Measurements from ENCODE around the gene VSIR.

Gene VSIR

GRCh38 chr10:71772832-71773220, 494 bp downstream of the VSIR start:
- H3K36me3 ChIP-seq (ENCODE audit: low read length) = no peaks in the 10 kb centered on the region
- H2AFZ ChIP-seq (ENCODE audit: low read depth, low read length, severe bottlenecking) = no peak overlapping the region
- no peak overlapping the region for H3K4me2 ChIP-seq (ENCODE audit: low read depth, low read length, poor library complexity, severe bottlenecking)
- H3F3A ChIP-seq (ENCODE audit: insufficient read depth) = no peaks in the 10 kb centered on the region
- no peak overlapping the region for H3K27ac ChIP-seq (ENCODE audit: low read depth, low read length)
- H3K9me3 ChIP-seq (ENCODE audit: insufficient read depth, low read length) = no peaks in the 10 kb centered on the region
- H3K9me2 ChIP-seq (replicated peaks; ENCODE audit: insufficient read depth, low read length) = no peaks in the 10 kb centered on the region
- TF ChIP-seq EZH2phosphoT487 (conservative IDR thresholded peaks at IDR 0.05; ENCODE audit: low read length) (no peak), CTCF (IDR thresholded peaks at IDR 0.05; ENCODE audit: insufficient read depth, low read length, poor library complexity, severe bottlenecking) (no peak)
- no peaks in the 10 kb centered on the region for H4K20me1 ChIP-seq (ENCODE audit: low read depth, low read length)
- H3K27me3 ChIP-seq (ENCODE audit: low read length) = no peaks in the 10 kb centered on the region
- no peak overlapping the region for H3K9ac ChIP-seq (ENCODE audit: low read length)
- no peak overlapping the region for H3K4me3 ChIP-seq (ENCODE audit: insufficient read depth, low read length, poor library complexity, severe bottlenecking)
- H3K79me2 ChIP-seq (ENCODE audit: insufficient read depth, low read length) = no peaks in the 10 kb centered on the region

- no peak for TF ChIP-seq CTCF (IDR thresholded peaks at IDR 0.05; ENCODE audit: insufficient read depth, low read length, poor library complexity, severe bottlenecking)
- H3K4me2 ChIP-seq (ENCODE audit: low read depth, low read length, poor library complexity, severe bottlenecking) = no peak overlapping the region
- no peaks in the 10 kb centered on the region for H3K27me3 ChIP-seq (ENCODE audit: low read length)
- no peaks in the 10 kb centered on the region for H3K36me3 ChIP-seq (ENCODE audit: low read length)
- H3K9me3 ChIP-seq (ENCODE audit: insufficient read depth, low read length) = no peaks in the 10 kb centered on the region
- H3K79me2 ChIP-seq (ENCODE audit: insufficient read depth, low read length) = no peaks in the 10 kb centered on the region
- H3K9ac ChIP-seq (ENCODE audit: low read length) = no peak overlapping the region
- no peak overlapping the region for H2AFZ ChIP-seq (ENCODE audit: low read depth, low read length, severe bottlenecking)
- H3F3A ChIP-seq (ENCODE audit: insufficient read depth) = no peaks in the 10 kb centered on the region
- H4K20me1 ChIP-seq (ENCODE audit: low read depth, low read length) = no peaks in the 10 kb centered on the region
- H3K4me3 ChIP-seq (ENCODE audit: insufficient read depth, low read length, poor library complexity, severe bottlenecking) = no peak overlapping the region
- H3K27ac ChIP-seq (ENCODE audit: low read depth, low read length) = no peak overlapping the region
- H3K9me2 ChIP-seq (replicated peaks; ENCODE audit: insufficient read depth, low read length) = no peaks in the 10 kb centered on the region
Observed at GRCh38 chr10:71771821-71772617, 1.3 kb downstream of the VSIR start.

GRCh38 chr10:71771204-71771603, 2.1 kb downstream of the VSIR start:
- Histone ChIP-seq H3K79me2 (ENCODE audit: insufficient read depth, low read length) (no peaks in the 10 kb centered on the region), H3K36me3 (ENCODE audit: low read length) (no peaks in the 10 kb centered on the region), H4K20me1 (ENCODE audit: low read depth, low read length) (no peaks in the 10 kb centered on the region), H3K27ac (ENCODE audit: low read depth, low read length) (no peak overlapping the region), H3K9ac (ENCODE audit: low read length) (no peak overlapping the region), H3F3A (ENCODE audit: insufficient read depth) (no peaks in the 10 kb centered on the region), H2AFZ (ENCODE audit: low read depth, low read length, severe bottlenecking) (no peak overlapping the region), H3K9me2 (replicated peaks; ENCODE audit: insufficient read depth, low read length) (no peaks in the 10 kb centered on the region), H3K9me3 (ENCODE audit: insufficient read depth, low read length) (no peaks in the 10 kb centered on the region), H3K27me3 (ENCODE audit: low read length) (no peaks in the 10 kb centered on the region), H3K4me2 (ENCODE audit: low read depth, low read length, poor library complexity, severe bottlenecking) (no peak overlapping the region), H3K4me3 (ENCODE audit: insufficient read depth, low read length, poor library complexity, severe bottlenecking) (no peak overlapping the region)
- TF ChIP-seq EZH2phosphoT487 (conservative IDR thresholded peaks at IDR 0.05; ENCODE audit: low read length) (no peak), CTCF (IDR thresholded peaks at IDR 0.05; ENCODE audit: insufficient read depth, low read length, poor library complexity, severe bottlenecking) (no peak)
